T-cell (primary cell): ENCODE data around the gene IFNL1. TPM values are rescaled to one million over a fixed set of nuclear protein-coding genes. Genes with fewer than 3 reads are reported as not detected.
"Not testable (repeated sequence)": the region's sequence is repeated elsewhere in the genome, so short reads cannot be mapped to it uniquely, and the experiment has no call there.

ENCODE experiments used
- ATAC-seq, 4 experiments: fragments of 200-7000 bp in 3 of 4; fragments of 150-1000 bp in 1 of 4; cut with Tn5 transposase; replicated peaks in 1 of 4; 1 replicate in 3 of 4; 2 replicates in 1 of 4; pipeline ENCODE4 v1.10.0; 2021; ENCODE audit warnings: moderate library complexity in 3 of 4, mild to moderate bottlenecking in 2 of 4, moderate number of reproducible peaks in 1 of 4
- CTCF ChIA-PET, 2 donors: fragments of 300-600 bp; sonication (Branson Sonifier 250); formaldehyde crosslinking; loops; one replicate each; lab custom pipeline; 2022; ENCODE audit warnings: antibody characterized with exemption in 2 of 2; lab: Charles Lee
- POLR2A ChIA-PET, 2 donors: fragments of 300-600 bp; sonication (Branson Sonifier 250); formaldehyde crosslinking; loops; one replicate each; lab custom pipeline; 2022; ENCODE audit warnings: antibody characterized with exemption in 2 of 2; lab: Charles Lee
- DNase-seq, 35 experiments: peaks; one replicate each; pipeline versions ENCODE4 v3.0.0 to v3.0.0-alpha.2; 2013 to 2023
- H3K27ac ChIP-seq: one replicate; pipeline ENCODE4 v1.5.1; 2013; ENCODE audit warnings: low read length
- H3K27me3 ChIP-seq, 2 experiments: replicated peaks in 1 of 2; 1 replicate in 1 of 2; 2 replicates in 1 of 2; pipeline versions ENCODE4 v1.6.1 to v1.7.0; 2013; ENCODE audit warnings: low read length in 1 of 2, mixed read lengths in 1 of 2; ENCODE audit not compliant: control insufficient read depth in 2 of 2, insufficient read depth in 2 of 2; ENCODE audit errors: extremely low read depth in 1 of 2
- H3K36me3 ChIP-seq, 2 donors: 1 replicate in 1 of 2; 2 replicates in 1 of 2; pipeline versions ENCODE4 v1.6.1 to v1.7.0; 2013; ENCODE audit warnings: low read length in 1 of 2; ENCODE audit not compliant: control insufficient read depth in 2 of 2, insufficient read depth in 1 of 2; ENCODE audit errors: extremely low read depth in 1 of 2
- H3K4me1 ChIP-seq, 2 experiments: 1 replicate in 1 of 2; 2 replicates in 1 of 2; pipeline versions ENCODE4 v1.6.1 to v1.7.0; 2013; ENCODE audit warnings: low read length in 2 of 2, mixed read lengths in 1 of 2; ENCODE audit not compliant: insufficient read depth in 2 of 2, control insufficient read depth in 1 of 2; ENCODE audit errors: extremely low read depth in 1 of 2
- H3K4me3 ChIP-seq, 2 donors: 1 replicate in 1 of 2; 2 replicates in 1 of 2; pipeline versions ENCODE4 v1.5.1 to v1.7.0; 2013; ENCODE audit warnings: mild to moderate bottlenecking in 2 of 2, low read length in 1 of 2, moderate library complexity in 1 of 2; ENCODE audit not compliant: control insufficient read depth in 1 of 2; ENCODE audit errors: extremely low read depth in 1 of 2
- H3K9me3 ChIP-seq: 2 replicates; pipeline ENCODE4 v1.7.0; 2013
- H3K27ac Mint-ChIP-seq, 2 donors: one replicate each; pipeline ENCODE4 v1.8.0; 2020 to 2021; ENCODE audit warnings: mild to moderate bottlenecking in 2 of 2, mixed read lengths in 2 of 2
- H3K27me3 Mint-ChIP-seq, 2 donors: one replicate each; pipeline ENCODE4 v1.8.0; 2021 to 2022; ENCODE audit warnings: mixed read lengths in 2 of 2
- H3K36me3 Mint-ChIP-seq: one replicate; pipeline ENCODE4 v1.8.0; 2021; ENCODE audit warnings: mixed read lengths
- H3K4me1 Mint-ChIP-seq, 3 donors: one replicate each; pipeline ENCODE4 v1.8.0; 2020 to 2022; ENCODE audit warnings: mixed read lengths in 3 of 3, mild to moderate bottlenecking in 1 of 3
- H3K4me3 Mint-ChIP-seq, 3 donors: one replicate each; pipeline ENCODE4 v1.8.0; 2020 to 2022; ENCODE audit warnings: mild to moderate bottlenecking in 3 of 3, mixed read lengths in 3 of 3, moderate library complexity in 3 of 3
- H3K9me3 Mint-ChIP-seq, 3 donors: one replicate each; pipeline ENCODE4 v1.8.0; 2020 to 2022; ENCODE audit warnings: mixed read lengths in 3 of 3
- WGBS: methylation state at CpG from one replicate; pipeline ENCODE4 v1.1.5; 2013; ENCODE audit warnings: missing lambda C conversion rate; ENCODE audit not compliant: insufficient coverage; 5-methylcytosine and 5-hydroxymethylcytosine counted together
- total RNA-seq, 35 experiments: library from RNA in 6 of 35; stranded (reverse) in 6 of 35; fragments of 120-200 nt in 1 of 35; gene quantifications; one replicate each; pipeline versions ENCODE4 v1.2.1 to v1.2.4 and lab custom pipeline; 2013 to 2026

Gene IFNL1
- total RNA-seq, 5 donors from 2014 or later (not counting 1 experiment from before 2014, with no cell fraction given) = 0.49 TPM; not detected in 4

DNA sequence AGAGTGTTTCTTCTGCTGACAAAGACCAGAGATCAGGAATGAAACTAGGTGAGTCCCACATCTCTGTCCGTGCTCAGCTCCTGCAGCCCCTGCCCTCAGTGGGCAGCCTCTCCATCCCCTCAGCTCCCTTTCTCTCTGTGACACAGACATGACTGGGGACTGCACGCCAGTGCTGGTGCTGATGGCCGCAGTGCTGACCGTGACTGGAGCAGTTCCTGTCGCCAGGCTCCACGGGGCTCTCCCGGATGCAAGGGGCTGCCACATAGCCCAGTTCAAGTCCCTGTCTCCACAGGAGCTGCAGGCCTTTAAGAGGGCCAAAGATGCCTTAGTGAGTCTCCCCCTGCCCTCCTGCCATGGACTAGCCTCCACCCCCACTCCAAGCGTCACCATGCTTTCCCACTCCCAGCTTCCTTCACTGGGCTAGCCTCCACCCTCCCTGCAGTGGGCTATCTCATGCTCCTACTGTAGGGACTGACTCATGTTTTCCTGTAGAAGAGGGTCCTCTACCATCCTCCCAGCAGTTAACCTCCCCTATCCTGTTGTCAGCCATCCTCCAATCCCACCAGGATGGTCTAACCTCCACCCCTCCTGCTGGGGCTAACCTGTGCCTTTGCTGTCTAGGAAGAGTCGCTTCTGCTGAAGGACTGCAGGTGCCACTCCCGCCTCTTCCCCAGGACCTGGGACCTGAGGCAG lies 27.5 kb upstream of the IFNL1 start:
- H3K27ac ChIP-seq, H3K4me3 ChIP-seq, H3K36me3 ChIP-seq, DNase-seq, H3K9me3 Mint-ChIP-seq, ATAC-seq, POLR2A ChIA-PET, CTCF ChIA-PET, H3K4me3 Mint-ChIP-seq, H3K36me3 Mint-ChIP-seq, H3K27ac Mint-ChIP-seq, H3K9me3 ChIP-seq, H3K4me1 Mint-ChIP-seq: not testable (repeated sequence)
- peaks cover 0 to 16% of the 10 kb centered on the region in 2 experiments for H3K4me1 ChIP-seq
- 40% methylated on average over 1 of the region's 10 CpGs for WGBS
- peaks cover 15 to 32% of the 10 kb centered on the region in 2 donors for H3K27me3 Mint-ChIP-seq
- H3K27me3 ChIP-seq = peaks cover 3 to 32% of the 10 kb centered on the region in 2 experiments

DNA sequence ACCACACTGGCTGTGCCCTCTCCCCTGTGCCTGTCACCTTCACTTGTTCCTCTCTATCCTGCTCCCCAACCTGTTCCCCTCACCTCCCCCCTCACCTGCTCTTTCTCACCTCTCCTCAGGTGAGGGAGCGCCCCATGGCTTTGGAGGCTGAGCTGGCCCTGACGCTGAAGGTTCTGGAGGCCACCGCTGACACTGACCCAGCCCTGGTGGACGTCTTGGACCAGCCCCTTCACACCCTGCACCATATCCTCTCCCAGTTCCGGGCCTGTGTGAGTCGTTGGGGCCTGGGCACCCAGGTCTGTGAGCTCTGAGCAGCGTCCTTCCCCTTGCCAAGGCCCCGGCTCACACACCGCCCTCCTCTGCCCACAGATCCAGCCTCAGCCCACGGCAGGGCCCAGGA lies 26.8 kb upstream of the IFNL1 start:
- H3K4me3 Mint-ChIP-seq, H3K27ac Mint-ChIP-seq, H3K9me3 Mint-ChIP-seq, H3K36me3 Mint-ChIP-seq, ATAC-seq, H3K36me3 ChIP-seq, H3K4me3 ChIP-seq, H3K4me1 Mint-ChIP-seq, H3K9me3 ChIP-seq, CTCF ChIA-PET, H3K27ac ChIP-seq, DNase-seq, POLR2A ChIA-PET: not testable (repeated sequence)
- H3K4me1 ChIP-seq = peaks cover 0 to 11% of the 10 kb centered on the region in 2 experiments
- H3K27me3 Mint-ChIP-seq = peaks cover 11 to 26% of the 10 kb centered on the region in 2 donors
- WGBS = 65% methylated on average over 6 of the region's 10 CpGs
- peaks cover 2 to 25% of the 10 kb centered on the region in 2 experiments for H3K27me3 ChIP-seq

DNA sequence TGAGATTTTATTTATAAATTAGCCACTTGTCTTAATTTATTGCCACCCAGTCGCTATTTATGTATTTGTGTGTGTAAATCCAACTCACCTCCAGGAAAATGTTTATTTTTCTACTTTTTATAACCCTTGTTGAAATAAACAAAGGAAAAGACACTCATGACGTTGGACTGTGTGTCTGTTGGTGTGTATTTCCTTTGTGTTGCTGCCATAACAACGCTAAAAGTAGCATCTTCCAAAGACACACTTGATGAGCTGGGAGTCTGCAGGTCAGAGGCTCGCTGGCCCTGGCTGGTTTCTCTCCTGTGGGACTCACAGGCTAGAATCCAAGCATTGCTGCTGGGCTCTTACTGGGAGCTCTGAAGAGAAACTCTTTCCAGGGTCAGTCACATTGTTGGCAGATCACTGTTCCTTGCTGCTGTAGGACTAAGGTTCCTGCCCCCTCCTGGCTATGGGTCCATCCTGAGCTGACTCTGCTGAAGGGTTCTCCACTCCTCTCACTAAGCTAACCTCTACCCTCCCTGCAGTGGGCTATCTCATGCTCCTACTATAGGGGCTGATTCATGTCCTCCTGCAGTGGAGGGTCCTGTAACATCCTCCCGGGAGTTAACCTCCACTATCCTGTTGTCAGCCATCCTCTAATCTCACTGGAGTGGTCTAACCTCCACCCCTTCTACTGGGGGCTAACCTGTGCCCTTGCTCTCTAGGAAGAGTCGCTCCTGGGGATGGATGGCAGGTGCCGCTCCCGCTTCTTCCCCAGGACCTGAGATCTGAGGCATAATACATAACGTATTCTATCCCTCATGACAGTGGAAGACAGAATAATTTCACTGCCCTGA lies 26.0 kb upstream of the IFNL1 start:
- no peaks in the 10 kb centered on the region for H3K9me3 Mint-ChIP-seq
- POLR2A ChIA-PET = no interaction called here
- no peak overlapping the region for H3K27ac Mint-ChIP-seq
- peaks cover 0 to 3% of the 10 kb centered on the region in 2 experiments for H3K4me1 ChIP-seq
- ATAC-seq (no peak), DNase-seq (no peak)
- no peaks in the 10 kb centered on the region for H3K36me3 Mint-ChIP-seq
- H3K4me3 Mint-ChIP-seq = no peak overlapping the region
- H3K9me3 ChIP-seq = no peaks in the 10 kb centered on the region
- no peaks in the 10 kb centered on the region for H3K36me3 ChIP-seq
- H3K4me3 ChIP-seq = no peak overlapping the region
- peaks cover 11 to 21% of the 10 kb centered on the region in 2 donors for H3K27me3 Mint-ChIP-seq
- CTCF ChIA-PET = interaction anchor here in 1 of 2 donors (0.5 kb wide), 1 partner anchor 18 kb away, joined by 3 read pairs; no protein-coding TSS in a partner anchor
- WGBS = 94% methylated on average over 2 of the region's 9 CpGs
- no peak overlapping the region for H3K27ac ChIP-seq
- H3K27me3 ChIP-seq = peaks cover 2 to 16% of the 10 kb centered on the region in 2 experiments
- H3K4me1 Mint-ChIP-seq = peaks cover 0 to 1% (median 0%) of the 10 kb centered on the region in 3 donors

DNA sequence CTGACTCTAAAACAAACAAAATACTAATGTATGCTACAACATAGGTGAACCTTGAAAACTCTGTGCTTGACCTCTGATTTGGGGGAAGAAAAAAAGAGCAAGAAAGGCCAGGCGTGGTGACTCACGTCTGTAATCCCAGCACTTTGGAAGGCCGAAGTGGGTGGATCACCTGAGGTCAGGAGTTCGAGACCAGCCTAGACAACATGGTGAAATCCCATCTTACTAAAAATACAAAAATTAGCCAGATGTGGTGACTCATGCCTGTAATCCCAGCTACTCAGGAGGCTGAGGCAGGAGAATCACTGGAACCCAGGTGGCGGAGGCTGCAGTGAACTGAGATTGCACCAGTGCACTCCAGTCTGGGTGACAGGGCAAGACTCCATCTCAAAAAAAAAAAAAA lies 22.3 kb upstream of the IFNL1 start:
- H3K27me3 ChIP-seq, H3K27ac ChIP-seq, POLR2A ChIA-PET, H3K4me1 ChIP-seq, H3K36me3 ChIP-seq, H3K27ac Mint-ChIP-seq, H3K4me3 Mint-ChIP-seq, ATAC-seq, H3K4me1 Mint-ChIP-seq, H3K4me3 ChIP-seq, H3K9me3 Mint-ChIP-seq, H3K9me3 ChIP-seq, DNase-seq, CTCF ChIA-PET, H3K36me3 Mint-ChIP-seq: not testable (repeated sequence)
- WGBS = 80% methylated on average over 2 of the region's 5 CpGs
- H3K27me3 Mint-ChIP-seq = peaks cover 14 to 16% of the 10 kb centered on the region in 2 donors

DNA sequence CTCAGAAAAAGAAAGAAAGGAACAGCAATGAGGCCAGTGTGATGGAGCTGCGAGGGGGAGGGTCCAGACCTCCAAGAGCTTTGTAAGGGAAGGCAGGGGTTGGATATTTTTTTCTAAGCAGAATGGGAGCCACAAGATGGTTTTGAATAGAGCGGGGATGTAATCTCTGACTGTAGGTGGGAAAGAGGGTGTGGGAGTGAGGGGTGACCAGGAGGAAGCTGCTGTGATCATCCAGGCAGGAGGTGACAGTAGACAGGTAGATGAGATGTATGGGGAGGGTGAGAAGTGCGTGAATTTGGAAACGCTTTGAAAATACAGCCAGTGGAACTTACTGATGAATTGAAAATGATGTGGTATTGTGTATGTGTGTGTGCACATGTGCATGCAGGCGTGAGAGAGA lies 20.6 kb upstream of the IFNL1 start:
- no peak overlapping the region for H3K4me3 Mint-ChIP-seq
- H3K36me3 ChIP-seq = no peaks in the 10 kb centered on the region
- no peaks in the 10 kb centered on the region for H3K4me1 Mint-ChIP-seq

DNA sequence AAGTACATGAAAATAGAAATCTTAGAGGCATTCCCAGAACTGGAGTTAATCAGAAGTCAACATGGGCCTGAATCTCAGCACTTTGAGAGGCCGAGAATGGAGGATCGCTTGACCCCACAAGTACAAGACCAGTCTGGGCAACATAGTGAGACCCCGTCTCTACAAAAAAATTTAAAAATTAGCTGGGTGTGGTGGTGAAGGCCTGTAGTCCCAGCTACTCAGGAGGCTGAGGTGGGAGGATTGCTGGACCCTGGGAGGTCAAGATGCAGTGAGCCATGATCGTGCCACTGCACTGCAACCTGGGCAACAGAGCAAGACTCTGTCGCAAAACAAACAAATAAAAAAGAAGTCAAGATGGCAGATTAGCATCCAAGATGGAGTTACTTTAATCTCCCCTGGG lies 19.5 kb upstream of the IFNL1 start:
- Mint-ChIP-seq H3K27me3 (peaks cover 3 to 6% of the 10 kb centered on the region in 2 donors), H3K4me3 (no peak overlapping the region), H3K4me1 (no peaks in the 10 kb centered on the region), H3K27ac (no peak overlapping the region), H3K9me3 (no peaks in the 10 kb centered on the region), H3K36me3 (no peaks in the 10 kb centered on the region)
- Histone ChIP-seq H3K4me1 (no peaks in the 10 kb centered on the region), H3K4me3 (no peak overlapping the region), H3K9me3 (no peaks in the 10 kb centered on the region), H3K27me3 (peaks cover 0 to 3% of the 10 kb centered on the region in 2 experiments), H3K36me3 (no peaks in the 10 kb centered on the region), H3K27ac (no peak overlapping the region)
- 93% methylated on average over 4 of the region's 5 CpGs for WGBS
- no peak for DNase-seq
- POLR2A ChIA-PET = no interaction called here
- CTCF ChIA-PET = interaction anchor here in 1 of 2 donors (0.6 kb wide), 1 partner anchor 35 kb away, joined by 6 read pairs; no protein-coding TSS in a partner anchor
- no peak for ATAC-seq

More for the DNA sequence above, 20.6 kb upstream of the IFNL1 start:
- WGBS = 84% methylated on average over 5 of the region's 5 CpGs
- ChIA-PET CTCF (no interaction called here), POLR2A (no interaction called here)
- Mint-ChIP-seq H3K36me3 (no peaks in the 10 kb centered on the region), H3K27ac (no peak overlapping the region), H3K27me3 (peaks cover 9 to 12% of the 10 kb centered on the region in 2 donors), H3K9me3 (no peaks in the 10 kb centered on the region)
- ATAC-seq (no peak), DNase-seq (no peak)
- H3K27ac ChIP-seq = no peak overlapping the region
- H3K4me1 ChIP-seq = no peaks in the 10 kb centered on the region
- H3K4me3 ChIP-seq = no peak overlapping the region
- H3K27me3 ChIP-seq = peaks cover 0 to 3% of the 10 kb centered on the region in 2 experiments
- no peaks in the 10 kb centered on the region for H3K9me3 ChIP-seq
